Astrocyte of the hippocampus (primary cell): ENCODE data around the gene ANP32E.
"Not testable (repeated sequence)": the region's sequence is repeated elsewhere in the genome, so short reads cannot be mapped to it uniquely, and the experiment has no call there.

Source experiments
- DNase-seq: peaks from one replicate; pipeline ENCODE4 v3.0.0; 2011; ENCODE audit warnings: low read depth, low spot score

ANP32E gene

GRCh38 chr1:150257624-150258585, 22.0 kb upstream of the ANP32E start, which contains the start of gene CA14:
CA14 (plus strand) TSS chr1:150257774; CDS start chr1:150258129, 355 bp downstream.
- peak; percentile 49 for DNase-seq

- peak; percentile 53 for DNase-seq
Observed at GRCh38 chr1:150256554-150257341, 20.8 kb upstream of the ANP32E start.

- DNase-seq: no peak
Observed at GRCh38 chr1:150256198-150256553, 20.3 kb upstream of the ANP32E start.

- DNase-seq: no peak
Observed at GRCh38 chr1:150249936-150250335, 14.0 kb upstream of the ANP32E start.

- no peak for DNase-seq
Observed at GRCh38 chr1:150243003-150243402, 7.1 kb upstream of the ANP32E start.

GRCh38 chr1:150237746-150238145, 1.8 kb upstream of the ANP32E start:
- no peak for DNase-seq

GRCh38 chr1:150237176-150237575, 1.3 kb upstream of the ANP32E start:
- not testable (repeated sequence) for DNase-seq

GRCh38 chr1:150236614-150237100, 745 bp upstream of the ANP32E start:
- no peak for DNase-seq

- peak; percentile 39 for DNase-seq
Observed at GRCh38 chr1:150235294-150235851, 539 bp downstream of the ANP32E start.

GRCh38 chr1:150234566-150235293, 1.2 kb downstream of the ANP32E start:
- DNase-seq: peak; percentile 82

GRCh38 chr1:150234309-150234565, 1.7 kb downstream of the ANP32E start:
- DNase-seq: no peak

GRCh38 chr1:150233359-150234308, 2.3 kb downstream of the ANP32E start:
- peak; percentile 24 for DNase-seq

- DNase-seq: not testable (repeated sequence)
Observed at GRCh38 chr1:150232921-150233320, 3.0 kb downstream of the ANP32E start.

GRCh38 chr1:150228246-150228645, 7.7 kb downstream of the ANP32E start:
- not testable (repeated sequence) for DNase-seq

- no peak for DNase-seq
Observed at GRCh38 chr1:150227228-150227627, 8.7 kb downstream of the ANP32E start.

- no peak for DNase-seq
Observed at GRCh38 chr1:150226486-150226885, 9.4 kb downstream of the ANP32E start.

- no peak for DNase-seq
Observed at GRCh38 chr1:150225546-150225945, 10.4 kb downstream of the ANP32E start.

- DNase-seq: no peak
Observed at GRCh38 chr1:150224983-150225382, 10.9 kb downstream of the ANP32E start.

GRCh38 chr1:150221552-150221951, 14.4 kb downstream of the ANP32E start:
- peak; percentile 39 for DNase-seq

- not testable (repeated sequence) for DNase-seq
Observed at GRCh38 chr1:150215855-150216254, 20.1 kb downstream of the ANP32E start.
